HCT116 (cell line): ENCODE data around the gene FGFR3. TPM values are rescaled to one million over a fixed set of nuclear protein-coding genes. Genes with fewer than 3 reads are reported as not detected.
A peak's percentile ranks its signal among the peaks of the same experiment; 100 is the strongest.

Experiments
- ATAC-seq: fragments of 200-7000 bp; cut with Tn5 transposase; 2 replicates; pipeline ENCODE4 v1.9.1; 2020; ENCODE audit warnings: mild to moderate bottlenecking, moderate library complexity
- BruUV-seq: library from RNA; stranded (reverse); fragments of 400-500 nt; replicated peaks from 2 replicates; lab custom pipeline; 2021; lab: Mats Ljungman, UMichigan
- CTCF ChIA-PET: fragments of 300-600 bp; sonication (Branson Sonifier 250); formaldehyde crosslinking; loops from one replicate; lab custom pipeline; 2021; ENCODE audit warnings: antibody characterized with exemption; lab: Charles Lee
- POLR2A ChIA-PET: fragments of 300-600, 350-600 bp; sonication (Branson Sonifier 250); formaldehyde crosslinking; loops from one replicate; lab custom pipeline; 2021; ENCODE audit warnings: antibody characterized with exemption; lab: Charles Lee
- RAD21 ChIA-PET, 2 experiments: fragments of 300-600 bp; sonication (Branson Sonifier 250); formaldehyde crosslinking; loops; one replicate each; lab custom pipeline; 2023; ENCODE audit warnings: low total read pairs in 2 of 2; ENCODE audit not compliant: uncharacterized antibody in 2 of 2, unreplicated experiment in 2 of 2, low non-redundant PET in 1 of 2; lab: Charles Lee
- DNase-seq: peaks from one replicate; pipeline ENCODE4 v3.0.0-alpha.2; 2010; ENCODE audit warnings: low read depth, low spot score
- H2AFZ ChIP-seq: fragments of 200-600 bp; shearing (Covaris generic), sonication (generic); 2 replicates; pipeline ENCODE4 v1.6.1; 2017; ENCODE audit warnings: low read depth, mixed run types, mixed read lengths, antibody characterized with exemption, low read length; ENCODE audit not compliant: poor library complexity, severe bottlenecking
- H3K27ac ChIP-seq: 2 replicates; pipeline ENCODE4 v1.5.1; 2012; ENCODE audit warnings: low read depth, low read length
- H3K27me3 ChIP-seq: fragments of 200-600 bp; sonication (generic); 2 replicates; pipeline ENCODE4 v1.6.1; 2016; ENCODE audit warnings: mixed run types, low read length, mixed read lengths; ENCODE audit not compliant: insufficient read depth
- H3K36me3 ChIP-seq, 2 experiments: fragments of 200-500 bp in 1 of 2; fragments of 200-600 bp in 1 of 2; sonication (Bioruptor generic) in 1 of 2; sonication (generic) in 1 of 2; 2 replicates each; pipeline versions ENCODE4 v1.5.1 to v1.6.1; 2014 to 2016; ENCODE audit warnings: low read length in 2 of 2, inconsistent platforms in 1 of 2, mixed read lengths in 1 of 2, mixed run types in 1 of 2; ENCODE audit not compliant: insufficient read depth in 2 of 2, control insufficient read depth in 1 of 2
- H3K4me1 ChIP-seq, 2 experiments: fragments of 200-600 bp in 1 of 2; sonication (generic) in 1 of 2; 2 replicates each; pipeline versions ENCODE4 v1.5.1 to v1.6.1; 2012 to 2017; ENCODE audit warnings: low read length in 2 of 2, inconsistent platforms in 1 of 2, mild to moderate bottlenecking in 1 of 2, mixed read lengths in 1 of 2, mixed run types in 1 of 2, moderate library complexity in 1 of 2; ENCODE audit not compliant: insufficient read depth in 2 of 2, control insufficient read depth in 1 of 2
- H3K4me2 ChIP-seq: fragments of 200-600 bp; sonication (generic); 2 replicates; pipeline ENCODE4 v1.6.1; 2017; ENCODE audit warnings: mixed run types, low read length, mixed read lengths
- H3K4me3 ChIP-seq, 2 experiments: fragments of 200-600 bp in 1 of 2; sonication (generic) in 1 of 2; replicated peaks in 1 of 2; 2 replicates each; pipeline ENCODE4 v1.5.1; 2011 to 2016; ENCODE audit warnings: low read length in 2 of 2, control low read depth in 1 of 2, low read depth in 1 of 2, mild to moderate bottlenecking in 1 of 2, mixed read lengths in 1 of 2, mixed run types in 1 of 2
- H3K79me2 ChIP-seq: fragments of 200-600 bp; sonication (generic); 2 replicates; pipeline ENCODE4 v1.6.1; 2017; ENCODE audit warnings: mild to moderate bottlenecking, mixed run types, low read length, moderate library complexity, mixed read lengths; ENCODE audit not compliant: insufficient read depth
- H3K9ac ChIP-seq: fragments of 200-600 bp; sonication (generic); 2 replicates; pipeline ENCODE4 v1.6.1; 2016; ENCODE audit warnings: low read length, mixed read lengths
- H3K9me2 ChIP-seq: fragments of 200-600 bp; sonication (generic), shearing (Covaris generic); 2 replicates; pipeline ENCODE4 v1.6.1; 2017; ENCODE audit warnings: mixed run types, mild to moderate bottlenecking, moderate library complexity; ENCODE audit not compliant: insufficient read depth
- H3K9me3 ChIP-seq, 2 experiments: fragments of 200-500 bp in 1 of 2; fragments of 200-600 bp in 1 of 2; sonication (Bioruptor generic) in 1 of 2; sonication (generic) in 1 of 2; 2 replicates each; pipeline ENCODE4 v1.6.1; 2014 to 2017; ENCODE audit warnings: low read length in 2 of 2, mixed read lengths in 2 of 2, inconsistent platforms in 1 of 2, low read depth in 1 of 2, mild to moderate bottlenecking in 1 of 2, mixed run types in 1 of 2, moderate library complexity in 1 of 2; ENCODE audit not compliant: control insufficient read depth in 1 of 2, insufficient read depth in 1 of 2
- H4K20me1 ChIP-seq: fragments of 200-600 bp; sonication (generic), shearing (Covaris generic); 2 replicates; pipeline ENCODE4 v1.6.1; 2017; ENCODE audit warnings: mixed run types, mild to moderate bottlenecking, moderate library complexity; ENCODE audit not compliant: insufficient read depth
- CEBPB ChIP-seq: IDR thresholded peaks from 2 replicates; pipeline ENCODE4 v1.6.1; 2012; ENCODE audit warnings: low read depth
- ELF1 ChIP-seq: IDR thresholded peaks from 2 replicates; pipeline ENCODE4 v1.6.1; 2012; ENCODE audit warnings: low read depth, borderline replicate concordance
- JUND ChIP-seq: IDR thresholded peaks from 2 replicates; pipeline ENCODE4 v1.6.1; 2012
- MAX ChIP-seq: IDR thresholded peaks from 2 replicates; pipeline ENCODE4 v1.6.1; 2012
- POLR2A ChIP-seq: IDR thresholded peaks from 2 replicates; pipeline ENCODE4 v1.7.0; 2011; ENCODE audit warnings: borderline replicate concordance; ENCODE audit not compliant: insufficient read depth, insufficient read length; ENCODE audit errors: extremely low read depth
- POLR2AphosphoS5 ChIP-seq: IDR thresholded peaks from 2 replicates; pipeline ENCODE4 v1.6.1; 2011; ENCODE audit warnings: mild to moderate bottlenecking, low read depth, low read length, moderate library complexity
- RAD21 ChIP-seq: IDR thresholded peaks from 2 replicates; pipeline ENCODE4 v1.6.1; 2012; ENCODE audit warnings: low read depth, mild to moderate bottlenecking
- TCF7L2 ChIP-seq: IDR thresholded peaks from 2 replicates; pipeline ENCODE4 v1.7.0; 2011; ENCODE audit warnings: borderline replicate concordance, inconsistent platforms; ENCODE audit not compliant: insufficient read depth, insufficient read length; ENCODE audit errors: extremely low read depth
- ZFX ChIP-seq: fragments of 450-650 bp; IDR thresholded peaks from 2 replicates; pipeline ENCODE4 v1.6.1; 2017
- intact Hi-C: fragments of 100-400 bp; cut with micrococcal nuclease; formaldehyde crosslinking; loops from 2 replicates; pipeline ENCODE4 v1.10.0; 2022
- total RNA-seq: library from RNA; stranded (reverse); gene quantifications from one replicate; pipeline ENCODE4 v1.2.1, GENCODE V29; 2021; ENCODE audit not compliant: unreplicated experiment
- TF ChIP-seq, protein P1 (sequence below): IDR thresholded peaks from 2 replicates; pipeline ENCODE4 v1.6.1; 2012
- TF ChIP-seq, protein P2 (sequence below): IDR thresholded peaks from 2 replicates; pipeline ENCODE4 v1.6.1; 2012; ENCODE audit warnings: low read depth

FGFR3 gene
- total RNA-seq, 1 experiment from 2014 or later = 31.7 TPM

GRCh38 chr4:1854752-1855151 lies 61.7 kb downstream of the FGFR3 start:
- DNase-seq = no peak
- intact Hi-C loops = no loop called here
- peak overlapping the region; percentile 76 to 91 for H3K4me3 ChIP-seq
- H3K27me3 ChIP-seq = no peaks in the 10 kb centered on the region
- H4K20me1 ChIP-seq = peaks cover 11% of the 10 kb centered on the region; the same call in 1 of the 2 replicates
- peak overlapping the region; percentile 96 for H3K27ac ChIP-seq
- H2AFZ ChIP-seq = no peak overlapping the region
- H3K79me2 ChIP-seq = peaks cover 78% of the 10 kb centered on the region
- peaks cover 0 to 15% of the 10 kb centered on the region in 2 experiments; a peak in 1 of 4 replicates for H3K36me3 ChIP-seq
- ChIA-PET POLR2A (no interaction called here), CTCF (interaction anchor here (1.4 kb wide), 1 partner anchor 106 kb away, joined by 3 read pairs; no protein-coding TSS in a partner anchor), RAD21 (no interaction called here)
- peaks cover 31 to 46% of the 10 kb centered on the region in 2 experiments for H3K4me1 ChIP-seq
- peak overlapping the region; percentile 94 for H3K4me2 ChIP-seq
- TF ChIP-seq CEBPB = no peak
- TF ChIP-seq ZFX = no peak
- TF ChIP-seq, protein P1, sequence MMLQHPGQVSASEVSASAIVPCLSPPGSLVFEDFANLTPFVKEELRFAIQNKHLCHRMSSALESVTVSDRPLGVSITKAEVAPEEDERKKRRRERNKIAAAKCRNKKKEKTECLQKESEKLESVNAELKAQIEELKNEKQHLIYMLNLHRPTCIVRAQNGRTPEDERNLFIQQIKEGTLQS = no peak
- TF ChIP-seq POLR2A = no peak
- TF ChIP-seq JUND = no peak
- TF ChIP-seq, protein P2, sequence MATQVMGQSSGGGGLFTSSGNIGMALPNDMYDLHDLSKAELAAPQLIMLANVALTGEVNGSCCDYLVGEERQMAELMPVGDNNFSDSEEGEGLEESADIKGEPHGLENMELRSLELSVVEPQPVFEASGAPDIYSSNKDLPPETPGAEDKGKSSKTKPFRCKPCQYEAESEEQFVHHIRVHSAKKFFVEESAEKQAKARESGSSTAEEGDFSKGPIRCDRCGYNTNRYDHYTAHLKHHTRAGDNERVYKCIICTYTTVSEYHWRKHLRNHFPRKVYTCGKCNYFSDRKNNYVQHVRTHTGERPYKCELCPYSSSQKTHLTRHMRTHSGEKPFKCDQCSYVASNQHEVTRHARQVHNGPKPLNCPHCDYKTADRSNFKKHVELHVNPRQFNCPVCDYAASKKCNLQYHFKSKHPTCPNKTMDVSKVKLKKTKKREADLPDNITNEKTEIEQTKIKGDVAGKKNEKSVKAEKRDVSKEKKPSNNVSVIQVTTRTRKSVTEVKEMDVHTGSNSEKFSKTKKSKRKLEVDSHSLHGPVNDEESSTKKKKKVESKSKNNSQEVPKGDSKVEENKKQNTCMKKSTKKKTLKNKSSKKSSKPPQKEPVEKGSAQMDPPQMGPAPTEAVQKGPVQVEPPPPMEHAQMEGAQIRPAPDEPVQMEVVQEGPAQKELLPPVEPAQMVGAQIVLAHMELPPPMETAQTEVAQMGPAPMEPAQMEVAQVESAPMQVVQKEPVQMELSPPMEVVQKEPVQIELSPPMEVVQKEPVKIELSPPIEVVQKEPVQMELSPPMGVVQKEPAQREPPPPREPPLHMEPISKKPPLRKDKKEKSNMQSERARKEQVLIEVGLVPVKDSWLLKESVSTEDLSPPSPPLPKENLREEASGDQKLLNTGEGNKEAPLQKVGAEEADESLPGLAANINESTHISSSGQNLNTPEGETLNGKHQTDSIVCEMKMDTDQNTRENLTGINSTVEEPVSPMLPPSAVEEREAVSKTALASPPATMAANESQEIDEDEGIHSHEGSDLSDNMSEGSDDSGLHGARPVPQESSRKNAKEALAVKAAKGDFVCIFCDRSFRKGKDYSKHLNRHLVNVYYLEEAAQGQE = no peak
- TF ChIP-seq MAX = no peak
- TF ChIP-seq POLR2AphosphoS5 = no peak
- TF ChIP-seq RAD21 = no peak
- no peak for TF ChIP-seq TCF7L2
- no peak for TF ChIP-seq ELF1
- no peaks in the 10 kb centered on the region for H3K9me2 ChIP-seq
- BruUV-seq = TSS peak; percentile 70
- peak overlapping the region; percentile 94 for H3K9ac ChIP-seq
- ATAC-seq = no peak
- no peaks in the 10 kb centered on the region for H3K9me3 ChIP-seq
